ENCODE data around the gene RAP2C. TPM values are rescaled to one million over a fixed set of nuclear protein-coding genes. Genes with fewer than 3 reads are reported as not detected.

The RAP2C gene
- total and polyA plus RNA-seq, 2 donors (not counting 3 experiments of a cell fraction or from before 2014, with no cell fraction given) = 5.5 to 22.2 TPM

DNA sequence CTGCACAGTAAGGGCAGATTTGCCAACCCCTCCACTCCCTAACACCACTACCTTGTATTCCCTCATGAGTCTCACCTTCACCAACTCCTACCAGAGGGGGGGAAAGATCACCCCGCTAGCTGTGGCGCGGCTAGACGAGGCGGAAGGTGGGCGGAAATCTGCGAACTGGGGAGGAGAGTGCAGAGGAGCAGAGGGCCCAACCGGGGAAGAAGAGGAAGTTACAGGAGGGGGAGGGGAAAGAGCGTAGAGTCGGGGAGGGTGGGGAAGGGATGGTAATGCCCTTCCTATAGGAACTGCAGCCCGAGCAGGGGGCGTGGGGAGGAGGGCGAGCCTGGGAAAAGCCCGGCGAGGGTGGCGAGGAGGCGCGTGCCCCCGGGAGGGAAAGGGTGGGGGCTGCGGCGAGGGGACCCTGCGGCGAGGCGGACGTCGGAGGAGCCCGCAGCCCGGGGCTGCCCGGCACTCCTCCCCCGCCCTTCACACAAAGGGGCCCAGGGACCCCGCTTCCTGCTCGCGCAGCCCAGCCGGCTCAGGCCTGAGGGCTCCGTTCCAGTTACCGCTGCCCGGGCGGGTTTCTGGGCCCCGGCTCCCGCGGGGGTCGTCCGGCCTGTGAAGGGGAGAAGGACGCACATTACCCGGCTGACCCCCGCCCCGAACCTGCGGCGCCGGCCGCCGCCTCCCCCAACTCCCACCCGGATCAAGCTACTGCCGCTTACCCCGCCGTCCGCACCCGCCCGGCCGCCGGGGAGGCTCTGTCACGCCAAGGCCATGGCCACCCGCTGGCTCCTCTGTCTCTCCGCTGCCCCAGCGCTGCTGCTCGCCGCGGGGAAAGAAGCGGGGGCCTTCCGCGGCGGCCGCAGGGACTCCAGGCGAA is 1.8 kb downstream of the RAP2C start:
- no peaks in the 10 kb centered on the region for H3K27me3 ChIP-seq (ENCODE audit: control insufficient read depth in 2 of 2, insufficient read depth in 2 of 2, low read length in 2 of 2)
- H4K20me1 ChIP-seq (replicated peaks; ENCODE audit: control insufficient read depth, extremely low read depth, insufficient read depth, low read length) = no peaks in the 10 kb centered on the region
- peak overlapping the region; percentile 91 for H2AFZ ChIP-seq (ENCODE audit: low read depth, low read length)
- H3K4me1 ChIP-seq (ENCODE audit: control insufficient read depth, extremely low read depth, insufficient read depth, low read length) = peaks cover 12% of the 10 kb centered on the region
- peaks cover 27% of the 10 kb centered on the region for H3K79me2 ChIP-seq (ENCODE audit: control insufficient read depth, insufficient read depth, low read length)
- peak overlapping the region; percentile 94 for H3K9ac ChIP-seq (replicated peaks; ENCODE audit: extremely low read depth, insufficient read depth, low read length)
- DNase-seq (ENCODE audit: low read depth, low spot score) (peak; percentile 77), FAIRE-seq (peak; percentile 72)
- peaks cover 0 to 4% of the 10 kb centered on the region in 2 experiments for H3K36me3 ChIP-seq (ENCODE audit: control insufficient read depth in 2 of 2, extremely low read depth in 1 of 2, insufficient read depth in 2 of 2, low read length in 2 of 2)
- peak overlapping the region; percentile 83 to 99 (median 85) for H3K4me3 ChIP-seq (replicated peaks in 1 of 3; ENCODE audit: insufficient read depth in 1 of 3, low read depth in 1 of 3, low read length in 3 of 3)
- POLR2A ChIA-PET = no interaction called here
- no peaks in the 10 kb centered on the region for H3K9me1 ChIP-seq (replicated peaks; ENCODE audit: control insufficient read depth, extremely low read depth, insufficient read depth, low read length)
- CTCF ChIA-PET = interaction anchor here (2.8 kb wide), 1 partner anchor 46 kb away, joined by 23 read pairs; no protein-coding TSS in a partner anchor
- H3K27ac ChIP-seq (ENCODE audit: insufficient read depth, low read depth, low read length) = peak overlapping the region; percentile 76
- H3K4me2 ChIP-seq (ENCODE audit: insufficient read depth, low read length) = peak overlapping the region; percentile 93
- dilution Hi-C loops (cut with MboI; ENCODE audit: extremely low pct_ligation_motif_present, low sequenced_read_pairs) = no loop called here
- BruUV-seq (replicated peaks) = no TSS peak
- no peaks in the 10 kb centered on the region for H3K9me3 ChIP-seq (replicated peaks; ENCODE audit: control insufficient read depth, insufficient read depth, low read length)
- intact Hi-C loops (cut with micrococcal nuclease) = loop anchor here (1.0 to 5.0 kb wide), 2 partner anchors 30 to 265 kb away; no protein-coding TSS in a partner anchor
- no peak for TF ChIP-seq EZH2 (IDR thresholded peaks at IDR 0.05; ENCODE audit: borderline replicate concordance, low read depth, low read length, severe bottlenecking)
- no peak for TF ChIP-seq JUN (IDR thresholded peaks at IDR 0.05; ENCODE audit: borderline replicate concordance, insufficient read depth, insufficient read length, low read depth)
- TF ChIP-seq, protein P1, sequence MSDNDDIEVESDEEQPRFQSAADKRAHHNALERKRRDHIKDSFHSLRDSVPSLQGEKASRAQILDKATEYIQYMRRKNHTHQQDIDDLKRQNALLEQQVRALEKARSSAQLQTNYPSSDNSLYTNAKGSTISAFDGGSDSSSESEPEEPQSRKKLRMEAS (IDR thresholded peaks at IDR 0.05; ENCODE audit: insufficient read depth, insufficient read length) = no peak
- no peak for TF ChIP-seq GATA2 (IDR thresholded peaks at IDR 0.05; ENCODE audit: insufficient read depth, insufficient read length, low read depth, low read length)
- no peak for TF ChIP-seq MYC (IDR thresholded peaks at IDR 0.05; ENCODE audit: low read depth, low read length)
- TF ChIP-seq POLR2A (IDR thresholded peaks at IDR 0.05; ENCODE audit: low read depth, low read length) = no peak
- TF ChIP-seq, protein P2, sequence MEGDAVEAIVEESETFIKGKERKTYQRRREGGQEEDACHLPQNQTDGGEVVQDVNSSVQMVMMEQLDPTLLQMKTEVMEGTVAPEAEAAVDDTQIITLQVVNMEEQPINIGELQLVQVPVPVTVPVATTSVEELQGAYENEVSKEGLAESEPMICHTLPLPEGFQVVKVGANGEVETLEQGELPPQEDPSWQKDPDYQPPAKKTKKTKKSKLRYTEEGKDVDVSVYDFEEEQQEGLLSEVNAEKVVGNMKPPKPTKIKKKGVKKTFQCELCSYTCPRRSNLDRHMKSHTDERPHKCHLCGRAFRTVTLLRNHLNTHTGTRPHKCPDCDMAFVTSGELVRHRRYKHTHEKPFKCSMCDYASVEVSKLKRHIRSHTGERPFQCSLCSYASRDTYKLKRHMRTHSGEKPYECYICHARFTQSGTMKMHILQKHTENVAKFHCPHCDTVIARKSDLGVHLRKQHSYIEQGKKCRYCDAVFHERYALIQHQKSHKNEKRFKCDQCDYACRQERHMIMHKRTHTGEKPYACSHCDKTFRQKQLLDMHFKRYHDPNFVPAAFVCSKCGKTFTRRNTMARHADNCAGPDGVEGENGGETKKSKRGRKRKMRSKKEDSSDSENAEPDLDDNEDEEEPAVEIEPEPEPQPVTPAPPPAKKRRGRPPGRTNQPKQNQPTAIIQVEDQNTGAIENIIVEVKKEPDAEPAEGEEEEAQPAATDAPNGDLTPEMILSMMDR (IDR thresholded peaks at IDR 0.05; ENCODE audit: extremely low read depth in 1 of 2, insufficient read depth in 1 of 2, low read depth in 1 of 2, low read length in 2 of 2) = no peak
- TF ChIP-seq POLR2AphosphoS5 (IDR thresholded peaks at IDR 0.05; ENCODE audit: insufficient read depth, low read depth, low read length) = no peak
- no peak for TF ChIP-seq FOS (IDR thresholded peaks at IDR 0.05; ENCODE audit: borderline replicate concordance, insufficient read depth, low read length)
